ENCODE data around the gene SGMS1. TPM values are rescaled to one million over a fixed set of nuclear protein-coding genes. Genes with fewer than 3 reads are reported as not detected.

The SGMS1 gene
- total RNA-seq, 1 experiment from 2014 or later: 20.4 TPM

DNA sequence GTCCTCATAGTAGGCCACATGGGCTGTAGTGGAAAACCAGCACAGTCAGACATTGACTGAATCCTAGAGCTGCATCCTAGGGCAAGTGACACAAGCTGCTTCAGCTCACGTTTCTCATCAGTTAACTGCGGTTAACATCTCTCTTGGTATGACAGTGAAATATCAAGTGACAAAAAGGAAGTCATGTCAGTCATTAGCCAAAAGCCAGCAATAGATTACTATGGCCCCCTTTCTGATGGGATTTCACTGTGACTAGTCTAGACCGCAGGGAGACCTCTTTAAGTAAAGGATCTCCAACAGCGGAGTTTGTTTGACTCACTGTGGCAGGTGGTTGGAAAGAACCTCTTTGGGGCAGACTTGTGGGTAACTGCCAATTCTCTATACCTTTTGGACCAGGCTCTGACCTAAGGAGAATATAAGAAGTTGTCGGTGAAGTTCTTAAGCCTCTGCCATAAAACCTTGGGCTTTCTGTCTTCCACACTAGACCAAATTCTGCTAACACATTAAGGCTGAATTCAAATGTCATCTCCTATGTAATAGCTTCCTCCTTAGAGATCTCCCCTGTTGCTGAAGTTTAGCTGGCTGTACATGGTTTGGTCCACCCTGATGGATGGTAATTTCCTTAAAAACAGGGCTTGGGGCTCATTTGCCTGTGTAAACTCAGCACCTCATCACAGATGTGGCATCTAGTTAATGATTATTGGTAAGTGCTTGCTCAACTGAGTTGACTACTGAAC is 115.3 kb downstream of the SGMS1 start:
- H3K27me3 ChIP-seq (ENCODE audit: insufficient read depth, low read length): no peaks in the 10 kb centered on the region
- H3K79me1 ChIP-seq (ENCODE audit: insufficient read depth, low read depth, low read length, poor library complexity, severe bottlenecking): no peaks in the 10 kb centered on the region
- H2BK5ac ChIP-seq (ENCODE audit: insufficient read length, low read length): no peak overlapping the region
- no peak overlapping the region for H4K8ac ChIP-seq (replicated peaks; ENCODE audit: insufficient read length, low read depth, low read length)
- TF ChIP-seq, protein P1, sequence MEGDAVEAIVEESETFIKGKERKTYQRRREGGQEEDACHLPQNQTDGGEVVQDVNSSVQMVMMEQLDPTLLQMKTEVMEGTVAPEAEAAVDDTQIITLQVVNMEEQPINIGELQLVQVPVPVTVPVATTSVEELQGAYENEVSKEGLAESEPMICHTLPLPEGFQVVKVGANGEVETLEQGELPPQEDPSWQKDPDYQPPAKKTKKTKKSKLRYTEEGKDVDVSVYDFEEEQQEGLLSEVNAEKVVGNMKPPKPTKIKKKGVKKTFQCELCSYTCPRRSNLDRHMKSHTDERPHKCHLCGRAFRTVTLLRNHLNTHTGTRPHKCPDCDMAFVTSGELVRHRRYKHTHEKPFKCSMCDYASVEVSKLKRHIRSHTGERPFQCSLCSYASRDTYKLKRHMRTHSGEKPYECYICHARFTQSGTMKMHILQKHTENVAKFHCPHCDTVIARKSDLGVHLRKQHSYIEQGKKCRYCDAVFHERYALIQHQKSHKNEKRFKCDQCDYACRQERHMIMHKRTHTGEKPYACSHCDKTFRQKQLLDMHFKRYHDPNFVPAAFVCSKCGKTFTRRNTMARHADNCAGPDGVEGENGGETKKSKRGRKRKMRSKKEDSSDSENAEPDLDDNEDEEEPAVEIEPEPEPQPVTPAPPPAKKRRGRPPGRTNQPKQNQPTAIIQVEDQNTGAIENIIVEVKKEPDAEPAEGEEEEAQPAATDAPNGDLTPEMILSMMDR (conservative IDR thresholded peaks at IDR 0.05): no peak
- no peaks in the 10 kb centered on the region for H4K20me1 ChIP-seq (ENCODE audit: control insufficient read depth, insufficient read depth, insufficient read length)
- H3K27ac ChIP-seq (ENCODE audit: insufficient read length, low read depth, low read length): no peak overlapping the region
- peaks cover 26 to 29% of the 10 kb centered on the region in 2 experiments for H3K4me1 Mint-ChIP-seq
- no peak overlapping the region for H4K91ac ChIP-seq (ENCODE audit: insufficient read length, low read depth, low read length)
- H3K9ac ChIP-seq (ENCODE audit: extremely low read depth, insufficient read length, low read length): no peak overlapping the region
- no peaks in the 10 kb centered on the region for H3K9me3 Mint-ChIP-seq
- H3K56ac ChIP-seq (ENCODE audit: insufficient read length, low read depth, low read length): no peak overlapping the region
- no peak overlapping the region for H4K5ac ChIP-seq (ENCODE audit: insufficient read length, low read depth, low read length)
- peaks cover 8% of the 10 kb centered on the region; the same call in 1 of the 2 replicates for H3K4me1 ChIP-seq (ENCODE audit: insufficient read depth, low read length)
- H3K27me3 Mint-ChIP-seq (ENCODE audit: low read depth): no peaks in the 10 kb centered on the region
- H3K4me3 Mint-ChIP-seq: no peak overlapping the region
- H3K9me3 ChIP-seq (ENCODE audit: control insufficient read depth, low read depth, low read length): no peaks in the 10 kb centered on the region
- no peak overlapping the region; a peak in 1 of 7 replicates for H3K27ac Mint-ChIP-seq
- H3K79me2 ChIP-seq (ENCODE audit: insufficient read depth, low read length): no peaks in the 10 kb centered on the region
- no peaks in the 10 kb centered on the region for H3K23me2 ChIP-seq (ENCODE audit: insufficient read length, low read depth, low read length, poor library complexity, severe bottlenecking)
- no peak overlapping the region for H3K4me2 ChIP-seq (ENCODE audit: insufficient read depth, insufficient read length, low read length)
- no peak overlapping the region for H2BK120ac ChIP-seq (ENCODE audit: low read depth, low read length, poor library complexity, severe bottlenecking)
- WGBS (ENCODE audit: extremely low coverage, insufficient read length, low lambda C conversion rate): no CpG with 5 or more reads among the region's 5 CpGs
- H2AK5ac ChIP-seq (ENCODE audit: insufficient read length, low read length): no peak overlapping the region
- H3K4ac ChIP-seq (ENCODE audit: low read depth, low read length): no peak overlapping the region
- no peaks in the 10 kb centered on the region; a peak in 1 of 7 replicates for H3K36me3 Mint-ChIP-seq (ENCODE audit: insufficient read depth in 1 of 3, low read depth in 3 of 3)
- H2AFZ ChIP-seq (ENCODE audit: low read length): no peak overlapping the region
- no peak overlapping the region for H3K18ac ChIP-seq (ENCODE audit: insufficient read length, low read depth, low read length)
- H3T11ph ChIP-seq (ENCODE audit: low read length): no peak overlapping the region
- H3K14ac ChIP-seq (ENCODE audit: insufficient read depth, low read length): no peak overlapping the region
- no peak overlapping the region for H3K23ac ChIP-seq (ENCODE audit: insufficient read length, low read depth, low read length)
- DNase-seq: no peak
- H2BK15ac ChIP-seq (ENCODE audit: low read depth, low read length): no peak overlapping the region
- no peak overlapping the region for H2BK20ac ChIP-seq (ENCODE audit: low read depth, low read length, poor library complexity, severe bottlenecking)
- H2BK12ac ChIP-seq (ENCODE audit: insufficient read length, low read depth, low read length): no peak overlapping the region
